GM21526 (cell line): ENCODE data around the gene LRFN2.

ENCODE experiments used
- ATAC-seq: cut with Tn5 transposase; IDR thresholded peaks from one replicate; pipeline ENCODE4 v1.9.1; 2021; ENCODE audit warnings: moderate library complexity; ENCODE audit not compliant: unreplicated experiment, low FRiP score

Gene LRFN2

DNA sequence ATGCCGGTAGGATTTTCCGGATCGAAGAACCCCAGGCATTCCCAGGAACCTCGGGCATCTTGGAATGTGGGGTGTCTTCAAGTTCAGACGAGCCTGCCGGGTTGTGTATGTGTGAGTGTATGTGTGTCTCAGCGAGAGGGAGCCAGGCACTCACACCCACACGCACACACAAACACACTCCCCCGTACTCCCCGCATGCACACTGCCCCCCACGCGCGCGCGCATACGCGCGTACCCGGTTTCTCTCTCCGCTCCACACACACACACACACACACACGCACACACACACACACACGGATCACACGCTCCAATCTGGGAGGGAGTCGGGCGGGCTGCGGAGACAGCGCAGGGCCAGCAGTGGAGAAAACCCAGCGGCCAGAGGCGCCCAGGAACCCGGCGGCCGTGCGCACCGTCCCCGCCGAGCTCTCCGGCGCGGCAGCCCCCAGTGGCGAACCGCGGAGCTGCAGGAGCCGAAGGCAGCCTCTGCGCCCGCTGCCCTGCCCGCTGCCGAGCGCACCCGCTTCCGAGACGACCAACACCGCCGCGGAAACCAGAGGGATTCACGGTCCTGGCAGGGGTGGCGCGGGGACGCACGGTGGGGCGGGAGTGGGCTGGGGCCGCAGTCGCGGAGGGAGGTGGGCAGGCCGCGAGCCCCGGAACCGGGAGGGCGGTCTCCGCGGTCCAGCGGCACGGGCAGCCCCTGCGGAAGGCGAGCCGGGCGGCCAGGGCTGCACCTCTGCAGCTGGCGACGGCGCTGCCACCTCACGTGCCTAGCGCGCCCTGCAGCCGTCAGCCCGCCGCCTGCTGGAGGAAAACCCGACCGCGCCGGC, at the start of gene LRFN2:
Gene LRFN2 (minus strand): TSS at position 125 of the 830 bp plus-strand sequence.
- peak; percentile 80 for ATAC-seq

DNA sequence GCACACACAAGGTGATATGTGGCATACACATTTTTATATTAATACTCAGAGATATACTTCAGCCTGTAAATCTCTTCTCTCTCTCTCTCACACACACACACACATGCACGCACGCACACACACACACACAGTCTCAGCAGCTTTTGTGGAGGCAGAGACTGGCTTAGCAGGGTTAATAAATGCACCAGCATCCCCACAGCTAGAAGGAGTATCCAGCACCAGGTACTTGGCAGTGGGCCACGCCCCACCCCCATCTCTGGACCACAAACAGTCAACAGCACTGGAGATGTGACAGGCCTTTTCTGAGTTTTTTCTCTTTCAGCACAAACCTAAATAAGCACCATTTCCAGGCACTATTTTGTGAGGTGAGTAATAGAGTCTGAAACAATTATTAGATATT, 47.3 kb upstream of the LRFN2 start:
- no peak for ATAC-seq

DNA sequence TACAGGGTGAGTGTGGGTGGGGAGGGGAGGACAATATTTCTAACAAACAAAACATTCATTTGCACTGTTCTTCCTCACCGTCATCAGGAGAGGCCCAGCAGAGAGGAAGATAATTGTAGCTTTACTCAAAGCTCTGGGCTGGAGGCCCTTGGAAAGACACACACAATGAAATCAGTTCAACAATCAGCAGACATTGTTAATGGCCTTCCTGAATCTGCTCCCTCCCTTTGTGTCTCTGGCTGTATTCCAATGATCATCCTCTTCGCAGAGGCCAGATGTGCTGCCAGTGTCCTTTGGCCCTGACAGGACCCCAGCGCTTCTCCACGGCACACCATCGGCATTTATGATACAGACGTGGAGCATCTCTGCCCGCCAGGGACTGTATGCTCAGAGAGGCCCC, 44.6 kb upstream of the LRFN2 start:
- no peak for ATAC-seq

DNA sequence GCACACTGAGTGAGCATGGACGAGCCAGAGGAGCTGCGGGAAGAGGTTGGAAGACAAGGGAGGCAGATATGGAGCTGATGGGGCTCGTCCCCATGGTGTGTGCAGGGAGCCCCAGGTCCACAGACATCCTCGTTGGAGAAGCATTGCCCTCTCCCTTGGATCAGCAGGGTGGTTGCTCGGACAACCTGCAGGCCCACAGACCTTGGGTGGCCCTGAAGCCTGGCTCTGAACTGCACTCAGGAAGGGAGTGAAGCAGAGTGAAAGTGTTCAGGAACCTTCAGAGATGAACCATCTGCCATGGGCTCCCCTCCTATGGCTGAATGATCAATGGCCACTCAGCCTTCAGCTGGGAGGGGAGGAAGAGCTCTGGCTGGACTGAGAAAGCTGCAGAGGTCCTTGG, 43.3 kb upstream of the LRFN2 start:
- ATAC-seq, result no peak

DNA sequence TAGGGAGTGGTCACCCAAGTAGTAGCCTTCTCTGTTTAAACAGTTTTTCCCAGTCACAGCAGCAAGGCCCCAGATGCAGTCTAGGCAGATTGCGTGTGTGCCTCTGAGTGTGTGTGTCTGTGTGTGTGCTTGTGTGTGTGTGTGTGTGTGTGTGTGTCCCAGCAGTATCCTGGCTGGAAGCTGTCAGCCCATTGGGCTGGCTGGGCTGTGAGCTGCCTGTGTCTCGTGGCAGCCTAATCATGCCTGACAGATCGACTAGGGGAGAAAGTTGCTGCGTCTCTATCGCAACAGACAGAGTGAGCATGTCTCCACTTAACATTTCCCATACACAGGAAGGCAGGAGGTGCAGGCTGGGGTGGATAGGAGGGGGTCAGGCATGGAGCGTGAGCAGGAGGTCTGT, 42.9 kb upstream of the LRFN2 start:
- ATAC-seq, result no peak

DNA sequence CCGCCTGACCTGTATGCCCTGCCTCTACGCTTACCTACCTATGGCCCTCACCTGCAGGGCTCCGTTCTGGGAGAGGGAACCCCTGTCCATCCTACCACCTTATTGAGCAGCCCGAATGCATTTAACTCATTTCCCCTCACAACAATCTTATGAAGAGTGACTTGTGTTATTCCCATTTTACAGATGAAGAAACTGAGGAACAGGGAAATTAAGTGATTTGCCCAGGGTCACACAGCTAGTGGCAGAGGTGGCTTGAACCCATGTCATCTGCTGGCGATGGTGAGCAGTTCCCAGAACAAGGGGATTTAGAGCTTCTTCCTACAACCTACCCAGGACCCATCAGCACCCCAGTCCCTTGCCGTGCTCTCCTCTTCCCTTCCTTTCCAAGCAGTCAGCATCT, 42.3 kb upstream of the LRFN2 start:
- no peak for ATAC-seq

DNA sequence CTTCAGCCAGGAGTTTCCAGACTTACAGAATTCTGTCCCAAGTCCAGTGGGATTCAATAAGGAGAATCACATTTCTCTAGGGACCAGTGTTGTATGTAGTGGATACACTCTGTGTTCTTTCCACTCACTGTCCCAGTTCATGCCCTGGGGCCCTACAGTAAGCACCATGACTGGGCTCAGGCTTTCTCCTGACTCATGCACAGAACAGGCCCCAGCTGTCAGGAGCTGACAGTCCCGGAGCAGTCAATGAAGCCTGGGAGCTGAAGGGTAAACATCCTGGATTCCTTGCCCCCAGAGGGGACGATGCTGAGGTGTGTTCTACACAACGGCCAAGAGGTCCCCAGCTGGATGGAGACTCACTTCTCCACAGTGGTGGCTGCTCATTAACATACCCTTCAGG, 40.2 kb upstream of the LRFN2 start:
- no peak for ATAC-seq

DNA sequence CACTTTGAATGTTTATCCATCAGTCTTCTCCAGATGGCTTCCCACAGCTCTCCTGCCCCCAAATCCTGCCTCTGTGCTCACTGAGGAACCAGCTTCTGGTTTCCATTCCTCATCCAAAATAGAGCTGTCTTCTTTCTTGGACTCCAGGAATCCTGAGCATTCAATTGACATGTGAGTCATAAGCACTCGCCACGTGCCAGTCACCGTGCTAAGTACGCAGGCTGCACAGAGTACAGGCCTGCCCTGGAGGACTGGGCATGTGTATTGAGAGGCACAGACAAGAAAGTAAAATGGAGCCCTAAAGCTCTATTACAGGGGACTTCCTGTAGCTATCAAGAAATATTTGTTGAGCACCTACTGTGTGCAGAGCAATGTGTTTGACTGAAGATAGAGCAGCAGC, 39.7 kb upstream of the LRFN2 start:
- ATAC-seq, result no peak

DNA sequence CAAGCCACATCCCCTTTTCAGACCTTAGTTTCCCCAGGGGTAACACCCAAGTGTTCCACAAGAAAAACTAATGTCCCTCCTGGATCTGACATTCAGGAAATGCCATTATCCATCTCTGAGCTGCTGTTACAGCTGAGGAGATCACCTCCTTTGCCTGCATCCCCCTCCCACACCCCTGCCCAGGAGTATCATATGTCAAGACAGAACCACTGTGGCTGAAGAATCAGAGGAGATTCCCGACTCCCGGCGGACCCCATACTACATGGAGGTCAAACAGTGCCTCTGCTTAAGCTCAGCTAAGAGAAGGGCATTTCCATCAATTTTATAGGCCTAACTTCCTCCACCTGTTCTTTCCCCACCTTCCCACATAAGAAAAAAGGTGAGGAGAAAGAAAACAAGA, 36.8 kb upstream of the LRFN2 start:
- ATAC-seq, result no peak

DNA sequence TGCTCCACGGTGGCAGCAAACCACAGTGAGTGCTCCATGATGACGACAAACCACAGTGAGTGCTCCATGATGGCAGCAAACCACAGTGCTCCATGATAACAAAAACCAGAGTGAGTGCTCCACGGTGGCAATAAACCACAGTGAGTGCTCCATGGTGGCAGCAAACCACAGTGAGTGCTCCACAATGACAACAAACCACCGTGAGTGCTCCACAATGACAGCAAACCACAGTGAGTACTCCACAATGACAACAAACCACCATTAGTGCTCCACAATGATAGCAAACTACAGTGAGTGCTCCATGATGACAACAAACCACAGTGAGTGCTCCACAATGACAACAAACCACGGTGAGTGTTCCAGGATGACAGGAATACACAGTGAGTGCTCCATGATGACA, 36.0 kb upstream of the LRFN2 start:
- no peak for ATAC-seq

DNA sequence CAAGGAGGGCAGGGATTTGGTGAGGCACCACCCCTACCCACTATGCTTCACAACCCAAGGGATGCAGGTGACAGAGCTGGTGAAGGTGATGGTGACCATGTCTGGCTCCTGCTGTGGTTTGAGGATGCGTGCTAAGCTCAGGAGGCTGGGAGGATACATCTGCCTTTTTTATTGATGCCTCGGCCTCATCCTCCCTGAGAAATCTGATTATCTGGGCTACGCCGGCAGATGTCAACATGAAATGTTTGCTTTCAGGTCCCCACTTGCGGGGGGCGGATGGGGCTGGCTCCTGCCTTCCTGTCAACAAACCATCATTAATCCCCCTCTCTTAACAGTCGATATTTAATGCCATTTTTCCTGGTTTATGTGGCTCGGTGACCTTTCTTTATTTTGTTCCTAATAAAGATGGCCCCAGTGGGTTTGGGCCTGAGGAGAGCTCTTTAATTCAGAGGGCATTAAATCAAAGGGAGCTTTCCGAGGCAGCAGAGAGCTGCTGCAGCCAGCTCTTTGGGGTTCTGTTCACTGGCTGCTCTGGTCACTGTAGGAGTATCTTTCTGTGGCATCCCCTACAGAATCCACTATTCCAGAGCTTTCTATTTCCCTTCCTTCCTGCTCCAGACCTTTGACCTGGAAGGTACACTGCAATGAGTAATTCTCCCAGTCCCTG, 33.5 kb upstream of the LRFN2 start:
- no peak for ATAC-seq

DNA sequence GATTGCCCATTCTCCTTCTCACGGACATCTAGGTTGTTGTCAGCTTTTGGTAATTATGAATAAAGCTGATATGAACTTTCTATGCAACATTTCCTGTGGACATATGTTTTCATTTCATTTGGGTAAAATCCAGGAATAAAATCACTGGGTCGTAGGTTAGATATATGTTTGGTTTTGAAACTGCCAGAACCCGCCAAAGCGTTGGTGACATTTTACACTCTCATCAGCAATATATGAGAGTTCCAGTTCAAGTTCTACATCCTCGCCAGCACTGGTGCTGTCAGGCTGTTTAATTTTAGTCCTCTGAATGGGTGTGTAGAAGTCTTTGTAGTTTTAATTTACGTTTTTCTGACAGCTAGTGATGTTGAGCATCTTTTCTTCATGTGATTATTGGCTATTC, 27.5 kb upstream of the LRFN2 start:
- ATAC-seq, result no peak

DNA sequence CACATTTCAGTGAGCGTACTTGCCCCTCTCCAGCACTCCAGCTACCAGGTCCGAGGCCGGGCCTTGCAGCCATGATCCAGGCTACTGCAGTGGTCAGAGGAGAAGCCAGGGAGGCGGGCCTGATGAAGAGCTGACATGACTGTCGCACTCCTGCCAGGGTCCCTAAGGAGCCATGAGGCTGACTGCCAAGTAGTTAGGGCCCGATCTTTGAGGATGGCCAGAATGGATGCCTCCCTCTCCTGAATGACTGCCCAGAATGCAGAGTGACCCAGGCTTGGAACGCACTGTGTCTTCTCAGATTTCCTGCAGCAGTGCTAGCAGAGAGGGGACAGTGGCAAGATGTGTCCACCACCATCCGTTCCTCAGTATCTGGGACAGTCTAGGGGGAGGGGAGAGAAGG, 24.7 kb upstream of the LRFN2 start:
- no peak for ATAC-seq

DNA sequence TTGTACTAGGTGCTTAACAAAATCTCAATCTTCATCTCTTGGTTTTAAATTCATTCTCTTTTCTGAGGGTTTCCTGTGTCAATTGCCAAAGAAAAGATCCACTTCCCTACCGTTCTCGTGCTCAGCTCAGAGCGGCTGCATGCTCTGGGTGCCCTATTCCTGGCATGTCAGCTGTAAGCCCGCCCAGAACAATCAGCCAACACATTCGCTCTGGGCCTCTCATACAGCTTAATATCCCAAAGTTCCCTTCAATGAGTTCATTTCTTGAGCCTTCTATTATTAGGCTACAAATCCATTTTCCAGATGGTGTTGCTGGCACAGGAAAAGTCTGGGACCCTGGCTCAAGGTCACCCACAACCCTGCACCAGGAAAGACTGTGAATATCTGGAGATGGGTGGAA, 24.3 kb upstream of the LRFN2 start:
- ATAC-seq, result no peak

DNA sequence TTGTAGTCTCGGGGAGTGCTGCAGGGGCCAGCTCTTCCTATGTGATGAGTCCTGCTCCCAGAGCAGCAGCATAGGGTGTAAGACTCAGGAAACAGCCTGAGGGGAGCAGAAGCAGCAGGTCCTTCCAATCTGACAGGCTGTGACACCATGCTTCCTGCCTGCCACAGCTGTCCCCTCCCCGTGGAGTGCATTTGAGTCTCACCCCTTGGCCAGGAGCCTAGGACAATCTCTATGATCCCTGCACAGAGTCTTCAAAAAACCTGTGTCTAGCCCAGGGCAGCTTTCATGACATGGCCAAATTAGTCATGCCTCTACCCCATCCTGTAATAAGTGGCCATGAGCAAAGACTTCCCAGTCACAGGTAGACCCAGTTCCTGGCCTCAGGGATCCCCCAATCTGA, 23.1 kb upstream of the LRFN2 start:
- no peak for ATAC-seq

DNA sequence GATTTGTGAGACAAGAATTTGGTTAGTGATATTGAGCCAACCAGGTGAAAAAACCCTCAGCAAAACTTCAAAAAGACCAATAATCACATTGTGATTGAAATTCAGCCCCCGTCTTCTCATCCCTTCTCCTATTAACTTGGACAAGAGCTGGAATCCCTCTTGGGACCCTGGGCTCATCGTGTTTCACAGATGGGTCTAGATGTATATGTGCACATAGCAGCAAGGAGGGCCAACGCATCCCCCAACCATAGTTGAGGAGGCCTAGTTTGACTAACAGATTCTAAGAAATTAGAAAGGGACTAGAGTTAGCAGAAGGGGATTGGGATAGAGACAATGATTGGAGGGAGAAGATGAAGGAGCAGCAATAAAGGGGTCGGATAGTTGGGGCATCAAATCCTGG, 19.8 kb upstream of the LRFN2 start:
- no peak for ATAC-seq

DNA sequence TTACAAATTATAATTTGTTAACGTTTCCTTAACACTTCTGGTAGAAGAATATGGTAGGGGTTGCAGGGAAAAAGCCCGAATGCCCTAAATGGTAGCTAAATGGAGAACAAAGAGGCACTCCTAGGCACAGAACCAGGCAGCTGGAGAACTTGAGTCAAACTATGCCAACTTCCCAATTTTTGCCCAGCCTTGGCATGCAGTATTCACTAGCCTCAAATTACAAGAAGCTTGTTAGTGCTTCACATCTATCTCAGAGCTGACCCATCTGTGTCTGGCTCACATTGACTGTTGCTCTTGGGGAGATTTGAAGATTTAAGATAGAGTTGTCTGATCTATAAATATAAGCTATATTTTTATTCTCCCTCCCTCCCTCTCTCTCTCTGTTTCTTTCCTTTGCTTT, 19.4 kb upstream of the LRFN2 start:
- ATAC-seq, result no peak

DNA sequence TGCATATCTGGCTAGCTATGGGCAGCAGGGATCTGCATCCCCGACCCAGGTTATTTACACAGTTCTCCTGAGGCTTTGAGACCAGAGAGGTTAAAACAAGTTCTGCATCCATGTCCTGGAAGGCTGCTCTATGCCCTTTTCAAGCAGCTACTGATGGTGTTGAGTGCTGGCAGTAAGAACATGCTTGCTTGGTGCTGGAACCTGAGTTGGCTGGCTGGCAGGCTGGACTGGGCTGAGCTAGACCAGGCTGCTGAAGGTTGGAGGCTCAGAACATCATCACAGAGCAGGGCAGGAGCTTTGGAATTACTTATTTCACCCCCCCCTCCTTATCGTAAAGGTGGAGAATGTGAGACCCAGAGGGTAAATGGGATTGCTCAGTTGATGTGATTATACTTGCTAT, 16.9 kb upstream of the LRFN2 start:
- ATAC-seq, result no peak

DNA sequence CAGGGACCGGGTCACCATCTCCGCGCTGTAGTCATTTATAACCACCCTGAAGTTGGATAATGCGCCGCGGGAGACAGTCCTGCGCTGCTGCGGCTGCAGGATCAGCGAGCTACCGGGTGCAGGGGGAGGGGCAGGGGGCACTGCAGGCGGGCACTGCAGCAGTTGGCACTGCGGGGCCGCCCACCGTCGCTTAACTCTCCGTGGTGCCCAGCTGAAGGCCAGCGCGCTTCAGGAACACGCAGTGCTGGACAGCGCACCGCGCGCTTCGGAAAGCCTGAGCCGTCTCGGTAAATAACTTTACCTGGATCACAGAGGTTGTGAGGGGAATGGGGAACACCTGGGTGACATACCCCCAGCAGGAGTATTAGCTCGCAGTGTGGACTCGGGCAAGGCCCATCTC, 12.4 kb upstream of the LRFN2 start:
- no peak for ATAC-seq

DNA sequence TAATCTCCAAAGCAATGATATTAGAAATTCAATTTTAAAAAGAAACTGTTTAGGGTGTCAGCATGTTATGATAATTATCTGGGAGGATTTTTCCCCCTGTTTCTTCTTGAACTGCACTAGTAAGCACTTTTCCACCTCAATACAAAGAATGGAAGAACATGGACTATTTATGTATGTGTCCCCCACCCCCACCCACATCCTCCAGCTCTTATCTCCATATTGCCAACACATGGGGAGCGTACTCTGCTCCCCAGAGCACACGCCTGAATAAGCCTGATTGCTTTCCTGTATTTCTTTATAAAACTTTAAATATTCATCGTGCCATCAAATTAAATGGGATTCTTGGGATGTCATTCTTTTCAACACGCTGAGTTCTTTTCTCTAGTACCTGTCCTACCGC, 11.4 kb upstream of the LRFN2 start:
- ATAC-seq, result no peak

DNA sequence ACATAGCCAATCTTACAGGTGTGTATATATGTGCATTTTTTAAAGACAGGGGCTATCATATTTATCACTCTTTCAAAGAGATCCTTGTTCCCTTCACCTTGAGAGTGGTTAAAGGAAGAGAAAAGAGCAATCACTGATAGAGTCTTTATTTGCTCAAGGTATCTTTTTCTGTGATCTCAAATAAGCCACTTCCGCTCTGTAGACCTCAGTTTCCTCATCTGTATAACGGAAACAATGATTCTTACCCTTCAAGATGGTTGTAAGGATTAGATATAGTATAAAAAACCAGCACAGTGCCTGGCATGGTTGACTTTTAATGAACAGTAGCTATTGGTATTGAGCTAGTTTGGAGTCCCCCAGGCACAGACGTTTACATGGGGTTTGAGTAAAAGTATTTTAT, 10.1 kb upstream of the LRFN2 start:
- no peak for ATAC-seq

DNA sequence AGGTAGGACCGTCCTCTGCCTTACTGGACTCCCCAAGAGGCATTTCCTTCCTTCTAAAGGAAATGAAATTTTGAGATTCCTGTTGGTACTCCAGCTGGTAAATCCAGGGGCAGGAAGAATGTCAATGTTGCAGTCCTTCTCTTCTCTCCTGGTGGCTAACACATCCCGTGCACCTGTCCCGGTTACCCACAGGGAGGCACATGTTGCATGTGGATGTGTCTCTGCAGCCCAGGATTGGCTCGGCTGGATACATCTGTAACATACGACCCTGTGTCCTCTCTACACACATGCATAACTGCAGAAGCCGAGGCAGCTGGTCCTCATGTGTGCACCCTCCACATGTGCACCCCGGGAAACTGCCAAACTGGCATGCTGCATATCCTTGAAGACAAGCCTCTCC, 1.3 kb upstream of the LRFN2 start:
- no peak for ATAC-seq

DNA sequence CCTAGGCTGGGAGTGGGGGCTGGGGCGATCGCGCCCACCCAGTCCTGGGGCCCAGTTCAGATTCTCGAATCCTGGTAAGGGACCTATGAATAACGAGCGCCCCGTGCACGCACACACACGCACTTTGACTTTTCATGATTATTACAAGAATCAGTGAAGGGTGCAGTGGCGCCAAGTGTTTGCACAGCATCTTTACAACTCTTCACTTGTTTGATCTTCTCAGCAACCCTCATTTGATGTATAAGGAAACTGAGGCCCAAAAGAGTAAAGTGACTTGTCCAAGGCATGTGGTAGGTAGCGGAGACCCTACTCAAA, 863 bp upstream of the LRFN2 start:
- no peak for ATAC-seq
